ENCODE measurements around the gene KAT2A. TPM values are rescaled to one million over a fixed set of nuclear protein-coding genes. Genes with fewer than 3 reads are reported as not detected.
A peak's percentile ranks its signal among the peaks of the same experiment; 100 is the strongest.

The KAT2A gene
- total and polyA plus RNA-seq, 9 of the 15 experiments (the other 6 are each of a cell fraction or from before 2014, with no cell fraction given) = 1.5 to 80.4 (median 31.9) TPM

GRCh38 chr17:42098730-42099399 is 22.3 kb downstream of the KAT2A start:
- H3K9me1 ChIP-seq (ENCODE audit: control insufficient read depth, insufficient read depth, low read length) = no peaks in the 10 kb centered on the region
- ATAC-seq (no peak), DNase-seq (ENCODE audit: extremely low read depth in 1 of 4, low spot score in 3 of 4) (no peak), FAIRE-seq (no peak)
- in situ Hi-C loops (cut with MboI) = no loop called here
- H4K20me1 ChIP-seq (replicated peaks; ENCODE audit: control insufficient read depth, insufficient read depth, low read length) = no peaks in the 10 kb centered on the region; the same call in 1 of the 2 replicates
- H3K79me2 ChIP-seq (ENCODE audit: control insufficient read depth, insufficient read depth, low read length) = no peaks in the 10 kb centered on the region
- intact Hi-C loops (cut with micrococcal nuclease) = no loop called here
- CTCF ChIA-PET (ENCODE audit: low intra/inter-chr PET ratio) = interaction anchor here (0.6 kb wide), 1 partner anchor 88 kb away, joined by 5 read pairs; no protein-coding TSS in a partner anchor
- peaks cover 11 to 30% of the 10 kb centered on the region in 2 experiments; a peak in 4 of 5 replicates for H3K4me1 ChIP-seq (replicated peaks in 1 of 2; ENCODE audit: control insufficient read depth in 2 of 2, insufficient read depth in 2 of 2, low read length in 2 of 2)
- no peaks in the 10 kb centered on the region for H3K9me3 ChIP-seq (replicated peaks; ENCODE audit: control insufficient read depth, insufficient read depth, low read depth, low read length)
- POLR2A ChIA-PET = interaction anchor here (0.6 to 2.7 kb wide), 4 partner anchors 9 to 72 kb away, joined by 3 to 7 read pairs (median 4); no protein-coding TSS in a partner anchor
- BruUV-seq (replicated peaks) = no TSS peak
- no peak overlapping the region for H3K4me3 ChIP-seq
- H3K27ac ChIP-seq (ENCODE audit: extremely low read depth, low read depth, low read length) = no peak overlapping the region
- no peak overlapping the region for H3K9ac ChIP-seq (ENCODE audit: insufficient read depth in 1 of 2, low read depth in 2 of 2, low read length in 2 of 2)
- no peak overlapping the region for H2AFZ ChIP-seq (ENCODE audit: low read depth, low read length)
- no peaks in the 10 kb centered on the region for H3K36me3 ChIP-seq (ENCODE audit: control insufficient read depth, insufficient read depth, low read length)
- H3K4me2 ChIP-seq (ENCODE audit: insufficient read depth, low read length) = no peak overlapping the region
- WGBS (ENCODE audit: insufficient coverage, low coverage, missing lambda C conversion rate) = 55% methylated on average over 13 of the region's 14 CpGs
- H3K27me3 ChIP-seq (ENCODE audit: control insufficient read depth in 2 of 2, insufficient read depth in 2 of 2, low read length in 2 of 2) = peaks cover 0 to 12% of the 10 kb centered on the region in 2 experiments; a peak in 3 of 5 replicates
- TF ChIP-seq CTCF (IDR thresholded peaks at IDR 0.05 in 2 of 3, conservative IDR thresholded peaks at IDR 0.05 in 1 of 3; ENCODE audit: insufficient read depth in 2 of 3, low read depth in 1 of 3, low read length in 3 of 3) = peak in 1 of 3 experiments; percentile 30; a peak in 1 of 6 replicates
- no peak for TF ChIP-seq CLOCK (CRISPR knock-in tag; IDR thresholded peaks at IDR 0.05; ENCODE audit: borderline replicate concordance)
- TF ChIP-seq THRB (CRISPR knock-in tag; conservative IDR thresholded peaks at IDR 0.05) = no peak
- no peak for TF ChIP-seq NCOA4 (IDR thresholded peaks at IDR 0.05; ENCODE audit: partially characterized antibody)
- TF ChIP-seq REST (IDR thresholded peaks at IDR 0.05; ENCODE audit: borderline replicate concordance) = peak; percentile 15; the same call in 1 of the 2 replicates
- TF ChIP-seq REST (CRISPR knock-in tag; IDR thresholded peaks at IDR 0.05; ENCODE audit: low read depth) = no peak
